Jurkat, Clone E6-1 (cell line): ENCODE measurements around the gene DXO.
"Not testable (repeated sequence)": the region's sequence is repeated elsewhere in the genome, so short reads cannot be mapped to it uniquely, and the experiment has no call there.

Experiments used
- DNase-seq: peaks from one replicate; pipeline ENCODE4 v3.0.0-alpha.2; 2011; ENCODE audit warnings: low read depth, low spot score
- H3K4me3 ChIP-seq: 2 replicates; pipeline ENCODE4 v1.5.1; 2011; ENCODE audit warnings: mild to moderate bottlenecking, low read length, control low read depth, moderate library complexity

DXO gene

DNA sequence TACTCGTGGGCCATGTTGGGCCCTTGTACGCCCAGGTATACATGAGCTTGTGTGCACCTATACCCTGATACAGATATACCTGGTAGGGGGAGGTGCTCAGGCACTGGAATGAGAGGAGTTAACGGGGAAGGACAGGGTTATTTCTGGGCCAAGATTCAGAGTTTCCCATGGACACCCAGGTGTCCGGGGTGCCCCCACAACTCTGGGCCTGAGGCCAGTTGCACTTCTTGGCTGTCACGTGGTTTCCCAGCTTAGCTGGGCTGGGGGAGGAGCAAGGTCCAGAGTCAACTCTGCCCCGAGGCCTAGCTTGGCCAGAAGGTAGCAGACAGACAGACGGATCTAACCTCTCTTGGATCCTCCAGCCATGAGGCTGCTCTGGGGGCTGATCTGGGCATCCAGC is 9.8 kb upstream of the DXO start, which contains the start of gene C4A:
Gene C4A, plus strand, starts transcription at position 314 of the 400 bp plus-strand sequence. Its CDS starts 51 bp downstream, at position 365.
- H3K4me3 ChIP-seq, DNase-seq: not testable (repeated sequence)

DNA sequence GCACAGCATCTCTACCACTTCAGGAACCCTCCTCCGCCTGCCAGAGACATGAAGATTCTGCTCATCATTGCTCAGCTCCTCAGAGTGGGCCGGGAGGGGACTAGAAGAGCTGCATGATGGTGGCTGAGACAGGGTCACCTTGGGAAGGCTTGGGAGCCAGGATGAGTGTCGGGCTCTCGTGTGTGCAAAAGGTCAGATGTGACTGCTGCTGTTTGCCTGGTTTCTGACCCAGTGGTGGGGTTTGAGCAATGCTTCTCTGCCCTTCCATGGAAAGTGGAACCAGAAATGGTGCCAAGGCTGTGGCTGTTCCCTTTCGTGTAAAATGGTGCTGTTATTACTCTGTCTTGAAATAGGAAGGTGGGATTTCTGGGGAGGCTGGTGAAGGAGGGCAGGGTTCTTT is 9.1 kb upstream of the DXO start:
- not testable (repeated sequence) for H3K4me3 ChIP-seq, DNase-seq

- not testable (repeated sequence) for H3K4me3 ChIP-seq, DNase-seq
These were observed 8.4 kb upstream of the DXO start for GRCh38 chr6:31980195-31980876.

- no peak for DNase-seq
- H3K4me3 ChIP-seq, result no peak overlapping the region
These were observed 7.4 kb upstream of the DXO start for GRCh38 chr6:31979238-31979898.

GRCh38 chr6:31978831-31979230 is 6.9 kb upstream of the DXO start:
- H3K4me3 ChIP-seq, result no peak overlapping the region
- DNase-seq, result no peak

DNA sequence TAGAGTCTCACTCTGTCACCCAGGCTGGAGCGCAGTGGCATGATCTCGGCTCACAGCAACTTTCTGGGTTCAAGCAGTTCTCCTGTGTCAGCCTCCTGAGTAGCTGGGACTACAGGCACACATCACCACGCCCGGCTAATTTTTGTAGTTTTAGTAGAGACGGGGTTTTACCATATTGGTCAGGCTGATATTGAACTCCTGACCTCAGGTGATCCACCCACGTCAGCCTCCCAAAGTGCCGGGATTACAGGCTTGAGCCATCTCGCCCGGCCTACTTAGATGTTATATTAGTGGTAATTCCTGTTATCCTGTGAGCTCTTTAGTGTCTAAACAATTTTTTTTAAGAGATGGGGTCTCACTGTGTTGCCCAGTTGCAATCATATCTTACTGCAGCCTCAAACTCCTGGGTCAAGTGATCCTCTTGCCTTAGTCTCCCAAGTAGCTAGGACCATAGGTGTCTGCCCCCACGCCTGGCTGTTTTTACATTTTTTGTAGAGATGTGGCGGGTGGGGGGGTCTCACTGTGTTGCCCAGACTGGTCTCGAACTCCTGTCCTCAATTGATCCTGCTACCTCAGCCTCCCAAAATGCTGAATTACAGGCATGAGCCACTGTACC is 6.0 kb upstream of the DXO start:
- DNase-seq, result no peak
- no peak overlapping the region for H3K4me3 ChIP-seq

GRCh38 chr6:31976065-31976464 is 4.1 kb upstream of the DXO start:
- DNase-seq, H3K4me3 ChIP-seq: not testable (repeated sequence)

- DNase-seq, result no peak
- peak overlapping the region; percentile 89 for H3K4me3 ChIP-seq
These were observed 892 bp upstream of the DXO start for GRCh38 chr6:31972709-31973350.

GRCh38 chr6:31971279-31971992 is 502 bp downstream of the DXO start:
- no peak for DNase-seq
- H3K4me3 ChIP-seq, result peak overlapping the region; percentile 89

- DNase-seq, result no peak
- peak overlapping the region; percentile 89 for H3K4me3 ChIP-seq
These were observed 1.2 kb downstream of the DXO start for GRCh38 chr6:31970604-31971271.

GRCh38 chr6:31969712-31970603 is 2.0 kb downstream of the DXO start:
- H3K4me3 ChIP-seq, result no peak overlapping the region
- no peak for DNase-seq

- no peak overlapping the region for H3K4me3 ChIP-seq
- DNase-seq, result no peak
These were observed 2.9 kb downstream of the DXO start for GRCh38 chr6:31968791-31969711.

DNA sequence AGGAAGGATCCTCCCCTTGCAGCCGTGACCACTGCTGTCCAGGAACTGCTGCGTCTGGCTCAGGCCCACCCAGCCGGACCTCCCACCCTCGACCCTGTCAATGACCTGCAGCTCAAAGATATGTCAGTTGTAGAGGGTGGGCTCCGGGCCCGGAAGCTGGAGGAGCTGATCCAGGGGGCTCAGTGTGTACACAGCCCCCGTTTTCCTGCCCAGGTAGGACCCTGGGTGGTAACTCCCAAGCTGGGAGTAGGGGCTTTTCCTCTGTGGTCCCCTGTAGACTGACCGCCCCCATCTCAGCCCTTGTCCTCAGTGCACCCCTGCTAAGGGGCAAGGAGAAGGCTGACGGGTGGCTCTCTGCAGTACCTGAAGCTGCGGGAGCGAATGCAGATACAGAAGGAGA is 3.6 kb downstream of the DXO start:
- no peak for DNase-seq
- no peak overlapping the region for H3K4me3 ChIP-seq

GRCh38 chr6:31967926-31968320 is 4.0 kb downstream of the DXO start:
- DNase-seq, result no peak

DNA sequence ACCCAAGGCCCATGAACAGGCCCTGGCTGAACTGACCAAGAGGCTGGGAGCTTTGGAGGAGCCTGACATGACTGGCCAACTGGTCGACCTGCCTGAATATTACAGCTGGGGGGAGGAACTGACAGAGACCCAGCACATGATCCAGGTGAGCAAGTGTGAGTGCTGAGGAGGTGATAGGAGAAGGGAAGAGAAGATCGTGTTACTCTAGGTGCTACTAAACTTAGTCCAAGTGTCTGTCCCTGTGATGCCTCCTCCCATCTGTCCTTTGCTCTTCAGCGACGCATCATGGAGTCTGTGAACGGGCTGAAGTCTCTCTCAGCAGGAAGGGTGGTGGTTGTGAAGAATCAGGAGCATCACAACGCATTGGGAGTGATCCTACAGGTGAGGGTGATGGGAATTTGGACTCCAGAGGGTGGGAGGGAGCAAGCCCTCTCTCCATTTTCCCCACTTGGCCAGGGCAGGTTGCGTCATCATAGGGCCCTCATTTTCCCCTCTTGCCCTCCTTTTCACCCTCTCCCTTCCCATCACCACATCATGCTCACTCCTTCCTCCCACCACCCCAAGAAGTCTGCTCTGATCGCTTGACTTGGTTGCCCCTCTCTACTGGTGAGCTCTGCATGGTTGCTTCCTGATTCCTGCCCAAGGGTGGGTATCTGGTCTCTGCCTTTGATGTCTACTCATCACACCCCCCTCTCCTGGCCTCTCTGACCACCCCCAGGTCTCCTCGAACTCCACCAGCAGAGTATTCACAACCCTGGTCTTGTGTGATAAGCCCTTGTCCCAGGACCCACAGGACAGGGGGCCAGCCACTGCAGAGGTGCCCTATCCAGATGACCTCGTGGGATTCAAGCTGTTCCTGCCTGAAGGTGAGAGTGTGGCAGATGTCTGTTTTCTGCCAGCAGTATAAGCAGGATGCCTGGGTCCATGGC is 4.7 kb downstream of the DXO start:
- DNase-seq, result no peak

More at GRCh38 chr6:31967926-31968320, 4.0 kb downstream of the DXO start:
- no peak overlapping the region for H3K4me3 ChIP-seq

GRCh38 chr6:31966506-31966905 is 5.4 kb downstream of the DXO start:
- DNase-seq, result no peak
- H3K4me3 ChIP-seq, result no peak overlapping the region

More for the DNA sequence above, 4.7 kb downstream of the DXO start:
- H3K4me3 ChIP-seq, result no peak overlapping the region
